BJ (cell line): ENCODE measurements around the gene DNAJC5. TPM values are rescaled to one million over a fixed set of nuclear protein-coding genes. Genes with fewer than 3 reads are reported as not detected.

Source experiments
- CTCF ChIA-PET: fragments of 350-600 bp; formaldehyde crosslinking; extraction: SDS; loops from one replicate; lab custom pipeline; 2021; ENCODE audit warnings: antibody characterized with exemption, inconsistent platforms; lab: Yijun Ruan, JAX
- POLR2A ChIA-PET: fragments of 300-600 bp; sonication (Branson Sonifier 250); formaldehyde crosslinking; extraction: SDS; loops from one replicate; lab custom pipeline; 2021; ENCODE audit warnings: antibody characterized with exemption; lab: Charles Lee
- DNase-seq: peaks from one replicate; pipeline ENCODE4 v3.0.0-alpha.2; 2011; ENCODE audit warnings: low read depth
- H3K27me3 ChIP-seq: 2 replicates; pipeline ENCODE4 v1.6.0; 2011; ENCODE audit warnings: low read length; ENCODE audit not compliant: control insufficient read depth, insufficient read depth
- H3K36me3 ChIP-seq: 2 replicates; pipeline ENCODE4 v1.5.1; 2011; ENCODE audit warnings: low read length; ENCODE audit not compliant: control insufficient read depth, insufficient read depth
- H3K4me3 ChIP-seq: 2 replicates; pipeline ENCODE4 v1.5.1; 2011; ENCODE audit warnings: low read depth, mild to moderate bottlenecking, control low read depth, low read length
- CTCF ChIP-seq: IDR thresholded peaks from 2 replicates; pipeline ENCODE4 v1.5.1; 2011; ENCODE audit warnings: low read depth, mild to moderate bottlenecking, control low read depth, inconsistent platforms, low read length, moderate library complexity; ENCODE audit not compliant: insufficient read depth
- polyA plus RNA-seq: library from polyadenylated mRNA; depleted of rRNA; stranded (reverse); fragments of >200 nt; gene quantifications from 2 replicates; pipeline ENCODE4 v1.2.3, GENCODE V29; 2011

The DNAJC5 gene
- polyA plus RNA-seq, 1 experiment, result 45.6 TPM

GRCh38 chr20:63963784-63964301 lies 68.9 kb downstream of the DNAJC5 start:
- no peak for DNase-seq
- TF ChIP-seq CTCF, result no peak
- H3K27me3 ChIP-seq, result no peaks in the 10 kb centered on the region
- H3K4me3 ChIP-seq, result no peak overlapping the region
- H3K36me3 ChIP-seq, result peaks cover 40% of the 10 kb centered on the region
- CTCF ChIA-PET, result interaction anchor here (1.0 kb wide), 1 partner anchor 10 kb away, joined by 3 read pairs; no protein-coding TSS in a partner anchor
- POLR2A ChIA-PET, result no interaction called here

- Histone ChIP-seq H3K4me3 (no peak overlapping the region), H3K27me3 (no peaks in the 10 kb centered on the region), H3K36me3 (peaks cover 36% of the 10 kb centered on the region)
- DNase-seq, result no peak
- TF ChIP-seq CTCF, result no peak
- POLR2A ChIA-PET, result no interaction called here
- CTCF ChIA-PET, result interaction anchor here (1.0 kb wide), 1 partner anchor 9 kb away, joined by 3 read pairs; no protein-coding TSS in a partner anchor
Measured at GRCh38 chr20:63964412-63964811, 69.5 kb downstream of the DNAJC5 start.

GRCh38 chr20:63966172-63966943 lies 71.4 kb downstream of the DNAJC5 start:
- no peak for TF ChIP-seq CTCF
- DNase-seq, result no peak
- Histone ChIP-seq H3K27me3 (no peaks in the 10 kb centered on the region), H3K4me3 (no peak overlapping the region), H3K36me3 (peaks cover 28% of the 10 kb centered on the region)
- ChIA-PET POLR2A (no interaction called here), CTCF (no interaction called here)

GRCh38 chr20:63966944-63967322 lies 72.0 kb downstream of the DNAJC5 start:
- no peak for DNase-seq
- TF ChIP-seq CTCF, result no peak
- Histone ChIP-seq H3K4me3 (no peak overlapping the region), H3K36me3 (peaks cover 23% of the 10 kb centered on the region), H3K27me3 (no peaks in the 10 kb centered on the region)
- CTCF ChIA-PET, result no interaction called here
- POLR2A ChIA-PET, result no interaction called here

- DNase-seq, result no peak
- H3K36me3 ChIP-seq, result peaks cover 22% of the 10 kb centered on the region
- CTCF ChIA-PET, result no interaction called here
- POLR2A ChIA-PET, result no interaction called here
- no peak overlapping the region for H3K4me3 ChIP-seq
- no peaks in the 10 kb centered on the region for H3K27me3 ChIP-seq
- no peak for TF ChIP-seq CTCF
Measured at GRCh38 chr20:63967330-63968135, 72.6 kb downstream of the DNAJC5 start.
